DND-41 (cell line): ENCODE measurements around the gene P3H4.

ENCODE experiments used
- EZH2 ChIP-seq: IDR thresholded peaks from 3 replicates; pipeline ENCODE4 v1.6.1; 2012; ENCODE audit warnings: borderline replicate concordance, low read depth, mild to moderate bottlenecking, moderate library complexity, low read length, inconsistent platforms; ENCODE audit not compliant: severe bottlenecking
- TF ChIP-seq, protein P1 (sequence below): IDR thresholded peaks from 2 replicates; pipeline ENCODE4 v1.5.1; 2012; ENCODE audit warnings: borderline replicate concordance, low read length, moderate library complexity, mild to moderate bottlenecking; ENCODE audit not compliant: poor library complexity, severe bottlenecking; ENCODE audit errors: extremely low read depth

DNA sequence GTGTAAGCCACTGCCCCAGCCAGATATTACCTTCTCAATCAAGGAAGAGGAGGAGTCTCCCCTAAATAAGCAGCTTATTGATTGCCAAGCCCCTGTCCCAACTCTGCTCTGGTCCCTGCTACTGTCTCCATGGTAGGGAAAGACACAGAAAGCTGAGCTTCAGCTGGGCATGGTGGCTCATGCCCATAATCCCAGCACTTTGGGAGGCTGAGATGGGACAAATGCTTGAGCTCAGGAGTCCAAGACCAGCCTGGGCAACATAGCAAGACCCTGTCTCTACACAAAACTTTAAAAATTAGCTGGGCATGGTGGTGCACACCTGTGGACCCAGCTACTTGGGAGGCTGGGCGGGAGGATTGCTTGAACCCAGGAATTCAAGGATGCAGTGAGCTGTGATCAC lies 31.8 kb downstream of the P3H4 start:
- TF ChIP-seq, protein P1, sequence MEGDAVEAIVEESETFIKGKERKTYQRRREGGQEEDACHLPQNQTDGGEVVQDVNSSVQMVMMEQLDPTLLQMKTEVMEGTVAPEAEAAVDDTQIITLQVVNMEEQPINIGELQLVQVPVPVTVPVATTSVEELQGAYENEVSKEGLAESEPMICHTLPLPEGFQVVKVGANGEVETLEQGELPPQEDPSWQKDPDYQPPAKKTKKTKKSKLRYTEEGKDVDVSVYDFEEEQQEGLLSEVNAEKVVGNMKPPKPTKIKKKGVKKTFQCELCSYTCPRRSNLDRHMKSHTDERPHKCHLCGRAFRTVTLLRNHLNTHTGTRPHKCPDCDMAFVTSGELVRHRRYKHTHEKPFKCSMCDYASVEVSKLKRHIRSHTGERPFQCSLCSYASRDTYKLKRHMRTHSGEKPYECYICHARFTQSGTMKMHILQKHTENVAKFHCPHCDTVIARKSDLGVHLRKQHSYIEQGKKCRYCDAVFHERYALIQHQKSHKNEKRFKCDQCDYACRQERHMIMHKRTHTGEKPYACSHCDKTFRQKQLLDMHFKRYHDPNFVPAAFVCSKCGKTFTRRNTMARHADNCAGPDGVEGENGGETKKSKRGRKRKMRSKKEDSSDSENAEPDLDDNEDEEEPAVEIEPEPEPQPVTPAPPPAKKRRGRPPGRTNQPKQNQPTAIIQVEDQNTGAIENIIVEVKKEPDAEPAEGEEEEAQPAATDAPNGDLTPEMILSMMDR, result no peak
- no peak for TF ChIP-seq EZH2
